Lower leg skin (tissue), 4 donors: ENCODE data around the gene TRABD2A. TPM values are rescaled to one million over a fixed set of nuclear protein-coding genes. Genes with fewer than 3 reads are reported as not detected.

ENCODE experiments used
- DNase-seq, 2 donors: peaks; one replicate each; pipeline ENCODE4 v3.0.0-alpha.2; 2019; ENCODE audit warnings: low spot score in 2 of 2
- H3K4me3 ChIP-seq: fragments of 200-600 bp; sonication (generic); 2 replicates; pipeline ENCODE4 v1.5.1; 2017; ENCODE audit warnings: mild to moderate bottlenecking, low read depth; ENCODE audit not compliant: poor library complexity, severe bottlenecking
- POLR2A ChIP-seq, 2 donors: fragments of 450-650 bp; IDR thresholded peaks; one replicate each; pipeline ENCODE4 v1.6.1; 2016 to 2017; ENCODE audit warnings: antibody characterized with exemption in 2 of 2, mild to moderate bottlenecking in 1 of 2, moderate library complexity in 1 of 2
- WGBS, 2 donors: methylation state at CpG; one replicate each; pipeline ENCODE4 v1.1.5; 2018; 5-methylcytosine and 5-hydroxymethylcytosine counted together
- intact Hi-C: fragments of 100-400 bp; cut with DNase I; formaldehyde crosslinking; loops from one replicate; pipeline ENCODE4 v1.15.0; 2023; ENCODE audit warnings: low total_unique reads
- total RNA-seq, 4 donors: library from RNA; depleted of rRNA; stranded (reverse); fragments of >200 nt; gene quantifications; one replicate each; pipeline ENCODE4 v1.1.0, GENCODE V29; 2016
- TF ChIP-seq, protein P1 (sequence below), 3 donors: fragments of 450-650 bp; IDR thresholded peaks; one replicate each; pipeline ENCODE4 v1.5.1; 2016; ENCODE audit warnings: antibody characterized with exemption in 3 of 3, mild to moderate bottlenecking in 3 of 3, moderate library complexity in 2 of 3

Gene TRABD2A
- total RNA-seq, 4 donors from 2014 or later, result 0.17 to 2.1 (median 1.5) TPM; not detected in 1

- H3K4me3 ChIP-seq, result no peak overlapping the region
- 92 to 94% methylated on average over 21 of the region's 21 CpGs for WGBS, 2 donors
- TF ChIP-seq, protein P1, sequence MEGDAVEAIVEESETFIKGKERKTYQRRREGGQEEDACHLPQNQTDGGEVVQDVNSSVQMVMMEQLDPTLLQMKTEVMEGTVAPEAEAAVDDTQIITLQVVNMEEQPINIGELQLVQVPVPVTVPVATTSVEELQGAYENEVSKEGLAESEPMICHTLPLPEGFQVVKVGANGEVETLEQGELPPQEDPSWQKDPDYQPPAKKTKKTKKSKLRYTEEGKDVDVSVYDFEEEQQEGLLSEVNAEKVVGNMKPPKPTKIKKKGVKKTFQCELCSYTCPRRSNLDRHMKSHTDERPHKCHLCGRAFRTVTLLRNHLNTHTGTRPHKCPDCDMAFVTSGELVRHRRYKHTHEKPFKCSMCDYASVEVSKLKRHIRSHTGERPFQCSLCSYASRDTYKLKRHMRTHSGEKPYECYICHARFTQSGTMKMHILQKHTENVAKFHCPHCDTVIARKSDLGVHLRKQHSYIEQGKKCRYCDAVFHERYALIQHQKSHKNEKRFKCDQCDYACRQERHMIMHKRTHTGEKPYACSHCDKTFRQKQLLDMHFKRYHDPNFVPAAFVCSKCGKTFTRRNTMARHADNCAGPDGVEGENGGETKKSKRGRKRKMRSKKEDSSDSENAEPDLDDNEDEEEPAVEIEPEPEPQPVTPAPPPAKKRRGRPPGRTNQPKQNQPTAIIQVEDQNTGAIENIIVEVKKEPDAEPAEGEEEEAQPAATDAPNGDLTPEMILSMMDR (IDR thresholded peaks at IDR 0.05), result no peak
- TF ChIP-seq POLR2A (IDR thresholded peaks at IDR 0.05), result no peak
- peak in 1 of 2 donors; percentile 65 for DNase-seq
- intact Hi-C loops, result no loop called here
Measured at GRCh38 chr2:84823788-84824187, 57.1 kb downstream of the TRABD2A start.

GRCh38 chr2:84823229-84823628 is 57.7 kb downstream of the TRABD2A start:
- no peak for TF ChIP-seq POLR2A (IDR thresholded peaks at IDR 0.05)
- TF ChIP-seq, protein P1 (IDR thresholded peaks at IDR 0.05), result no peak
- intact Hi-C loops, result no loop called here
- H3K4me3 ChIP-seq, result no peak overlapping the region
- WGBS, 2 donors, result 66 to 79% methylated on average over 5 of the region's 5 CpGs
- DNase-seq, result peak in 1 of 2 donors; percentile 36

DNA sequence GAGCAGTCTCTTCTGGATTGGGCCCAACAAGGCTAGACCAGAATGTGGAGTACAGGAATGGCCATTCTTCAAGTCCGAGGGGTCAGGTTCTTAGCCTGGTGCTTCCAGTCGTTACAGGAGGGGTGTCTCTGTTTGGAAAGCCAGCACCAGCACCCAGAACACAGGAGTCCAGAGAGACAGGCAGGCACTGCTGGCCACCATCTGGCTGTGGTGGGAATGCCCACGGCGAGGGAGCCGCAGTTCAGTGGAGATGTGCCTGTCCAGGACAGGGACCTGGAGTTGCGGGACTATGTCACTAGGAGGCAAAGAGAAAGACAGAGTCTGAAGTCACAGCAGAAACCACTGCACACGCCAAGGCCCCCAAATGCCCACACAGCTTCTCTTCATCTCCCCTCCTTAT is 59.1 kb downstream of the TRABD2A start:
- WGBS, 2 donors, result 93 to 96% methylated on average over 5 to 7 of the region's 7 CpGs
- no peak for DNase-seq
- TF ChIP-seq, protein P1 (IDR thresholded peaks at IDR 0.05), result no peak
- no peak for TF ChIP-seq POLR2A (IDR thresholded peaks at IDR 0.05)
- no peak overlapping the region for H3K4me3 ChIP-seq
- intact Hi-C loops, result no loop called here

DNA sequence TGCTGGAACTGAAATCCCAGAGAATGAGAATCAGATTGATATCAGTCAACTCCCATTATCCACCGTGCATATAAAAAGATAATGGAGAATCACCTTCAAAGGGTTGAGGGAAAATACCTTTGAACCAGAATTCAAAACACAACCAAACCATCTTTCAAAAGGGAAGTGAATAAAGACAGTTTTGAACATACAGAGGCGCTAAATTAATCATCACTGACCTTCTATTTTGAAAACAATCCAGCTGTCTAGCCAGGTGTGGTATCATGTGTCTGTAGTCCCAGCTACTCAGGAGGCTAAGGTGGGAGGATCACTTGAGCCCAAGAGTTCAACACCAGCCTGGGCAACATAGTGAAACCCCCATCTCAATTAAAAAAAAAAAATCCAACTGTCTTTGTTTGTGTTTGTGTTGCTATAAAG is 63.6 kb downstream of the TRABD2A start:
- no peak for TF ChIP-seq POLR2A (IDR thresholded peaks at IDR 0.05)
- TF ChIP-seq, protein P1 (IDR thresholded peaks at IDR 0.05), result no peak
- WGBS, 2 donors, result 70 to 72% methylated on average over 2 of the region's 2 CpGs
- no peak overlapping the region for H3K4me3 ChIP-seq
- no peak for DNase-seq
- intact Hi-C loops, result no loop called here

- no peak for DNase-seq
- H3K4me3 ChIP-seq, result no peak overlapping the region
- no peak for TF ChIP-seq POLR2A (IDR thresholded peaks at IDR 0.05)
- TF ChIP-seq, protein P1 (IDR thresholded peaks at IDR 0.05), result no peak
- WGBS, 2 donors, result 91 to 96% methylated on average over 6 of the region's 6 CpGs
- intact Hi-C loops, result no loop called here
Measured at GRCh38 chr2:84816426-84817026, 64.4 kb downstream of the TRABD2A start.

- TF ChIP-seq, protein P1 (IDR thresholded peaks at IDR 0.05), result no peak
- TF ChIP-seq POLR2A (IDR thresholded peaks at IDR 0.05), result no peak
- 42 to 51% methylated on average over 3 of the region's 3 CpGs for whole genome bisulfite sequencing, 2 donors
- DNase-seq, result no peak
- no peak overlapping the region for H3K4me3 ChIP-seq
- intact Hi-C loops, result no loop called here
Measured at GRCh38 chr2:84815146-84815545, 65.7 kb downstream of the TRABD2A start.
